GM23338 (cell line): ENCODE results near the gene PEA15. TPM values are rescaled to one million over a fixed set of nuclear protein-coding genes. Genes with fewer than 3 reads are reported as not detected.

Experiments used
- ATAC-seq: fragments of 200-7000 bp; cut with Tn5 transposase; 3 replicates; pipeline ENCODE4 v1.9.1; 2020
- DNase-seq: peaks from one replicate; pipeline ENCODE4 v3.0.0-alpha.2; 2015; ENCODE audit warnings: low spot score
- H2AFZ ChIP-seq: fragments of 200-600 bp; sonication (generic); 2 replicates; pipeline ENCODE4 v1.8.0; 2016; ENCODE audit warnings: antibody characterized with exemption, mild to moderate bottlenecking, moderate library complexity
- H3F3A ChIP-seq: fragments of 200-600 bp; sonication (generic); replicated peaks from 2 replicates; pipeline ENCODE4 v1.8.0; 2017; ENCODE audit warnings: antibody characterized with exemption, mixed run types, low read depth
- H3K27ac ChIP-seq: fragments of 200-600 bp; sonication (generic); 2 replicates; pipeline ENCODE4 v1.6.1; 2016; ENCODE audit warnings: low read depth
- H3K27me3 ChIP-seq: fragments of 200-600 bp; sonication (generic); 2 replicates; pipeline ENCODE4 v1.8.0; 2016; ENCODE audit warnings: mild to moderate bottlenecking, mixed run types, moderate library complexity; ENCODE audit not compliant: insufficient read depth
- H3K36me3 ChIP-seq: fragments of 200-600 bp; sonication (generic); 2 replicates; pipeline ENCODE4 v1.8.0; 2016; ENCODE audit warnings: mild to moderate bottlenecking; ENCODE audit not compliant: insufficient read depth
- H3K4me1 ChIP-seq: fragments of 200-600 bp; sonication (generic); 2 replicates; pipeline ENCODE4 v1.8.0; 2016; ENCODE audit warnings: mild to moderate bottlenecking, moderate library complexity; ENCODE audit not compliant: insufficient read depth
- H3K4me2 ChIP-seq: fragments of 200-600 bp; sonication (generic); 2 replicates; pipeline ENCODE4 v1.7.1; 2017; ENCODE audit warnings: mixed run types
- H3K4me3 ChIP-seq: fragments of 200-600 bp; sonication (generic); 2 replicates; pipeline ENCODE4 v1.6.1; 2016; ENCODE audit warnings: mixed run types
- H3K79me2 ChIP-seq: fragments of 200-600 bp; sonication (generic); replicated peaks from 2 replicates; pipeline ENCODE4 v1.8.0; 2017; ENCODE audit warnings: mild to moderate bottlenecking; ENCODE audit not compliant: insufficient read depth
- H3K9me2 ChIP-seq: fragments of 200-600 bp; sonication (generic); 2 replicates; pipeline ENCODE4 v1.8.0; 2017; ENCODE audit not compliant: insufficient read depth
- H4K20me1 ChIP-seq: fragments of 200-600 bp; sonication (generic); replicated peaks from 2 replicates; pipeline ENCODE4 v1.8.0; 2017; ENCODE audit warnings: mild to moderate bottlenecking; ENCODE audit not compliant: insufficient read depth
- H3K27ac Mint-ChIP-seq: 2 replicates; pipeline ENCODE4 v1.8.0; 2020; ENCODE audit warnings: inconsistent platforms, mild to moderate bottlenecking, moderate library complexity, mixed read lengths
- H3K27me3 Mint-ChIP-seq: 3 replicates; pipeline ENCODE4 v1.8.0; 2022; ENCODE audit warnings: low read depth, mild to moderate bottlenecking, moderate library complexity, mixed read lengths, inconsistent platforms; ENCODE audit not compliant: insufficient read depth, poor library complexity
- H3K36me3 Mint-ChIP-seq: 3 replicates; pipeline ENCODE4 v1.8.0; 2021; ENCODE audit warnings: low read depth, mild to moderate bottlenecking, inconsistent platforms, moderate library complexity, mixed read lengths
- H3K4me1 Mint-ChIP-seq: 3 replicates; pipeline ENCODE4 v1.8.0; 2020; ENCODE audit warnings: mild to moderate bottlenecking, inconsistent platforms, mixed read lengths
- H3K4me3 Mint-ChIP-seq: 3 replicates; pipeline ENCODE4 v1.8.0; 2021; ENCODE audit warnings: moderate library complexity, mild to moderate bottlenecking, inconsistent platforms, mixed read lengths
- H3K9me3 Mint-ChIP-seq: 3 replicates; pipeline ENCODE4 v1.8.0; 2020; ENCODE audit warnings: moderate library complexity, mild to moderate bottlenecking, inconsistent platforms, mixed read lengths
- CREB1 ChIP-seq: fragments of 250-450 bp; sonication (Bioruptor Pico); IDR thresholded peaks from 2 replicates; pipeline ENCODE4 v1.5.0; 2020; ENCODE audit warnings: low read depth, mild to moderate bottlenecking, moderate library complexity
- EZH2 ChIP-seq: fragments of 200-600 bp; sonication (generic); IDR thresholded peaks from one replicate; pipeline ENCODE4 v1.8.0; 2017; ENCODE audit warnings: antibody characterized with exemption, mild to moderate bottlenecking, low read depth; ENCODE audit not compliant: unreplicated experiment
- EZH2phosphoT487 ChIP-seq: fragments of 200-600 bp; sonication (generic); IDR thresholded peaks from one replicate; pipeline ENCODE4 v1.8.1; 2018; ENCODE audit warnings: antibody characterized with exemption; ENCODE audit not compliant: unreplicated experiment
- JUNB ChIP-seq: IDR thresholded peaks from one replicate; pipeline ENCODE4 v1.6.1; 2016; ENCODE audit warnings: antibody characterized with exemption; ENCODE audit not compliant: unreplicated experiment
- POLR2AphosphoS5 ChIP-seq: IDR thresholded peaks from 2 replicates; pipeline ENCODE4 v1.6.1; 2016; ENCODE audit warnings: antibody characterized with exemption, low read depth
- STAT1 ChIP-seq: IDR thresholded peaks from one replicate; pipeline ENCODE4 v1.6.1; 2016; ENCODE audit warnings: antibody characterized with exemption; ENCODE audit not compliant: unreplicated experiment
- ZNF114 ChIP-seq: fragments of 250-450 bp; sonication (Bioruptor Pico); IDR thresholded peaks from 2 replicates; pipeline ENCODE4 v1.5.0; 2020; ENCODE audit warnings: mild to moderate bottlenecking, moderate library complexity
- ZNF331 ChIP-seq: fragments of 250-450 bp; sonication (Bioruptor Pico); IDR thresholded peaks from 2 replicates; pipeline ENCODE4 v1.5.0; 2020; ENCODE audit warnings: low read depth, mild to moderate bottlenecking, moderate library complexity
- polyA plus RNA-seq: library from polyadenylated mRNA; unstranded; fragments of >200 nt; fragmentation: Nextera tagmentation; extraction: Ambion mirVana; gene quantifications from 2 replicates; pipeline ENCODE4 v1.2.1, GENCODE V29; 2016
- total RNA-seq: library from RNA; depleted of rRNA; stranded (reverse); fragments of >200 nt; shearing (Covaris generic); gene quantifications from 2 replicates; pipeline ENCODE4 v1.2.3, GENCODE V29; 2014
- TF ChIP-seq, protein P1 (sequence below): IDR thresholded peaks from one replicate; pipeline ENCODE4 v1.6.1; 2018; ENCODE audit warnings: antibody characterized with exemption; ENCODE audit not compliant: unreplicated experiment

The PEA15 gene
- total and polyA plus RNA-seq, 2 experiments from 2014 or later, result 60.3 to 80.8 TPM

DNA sequence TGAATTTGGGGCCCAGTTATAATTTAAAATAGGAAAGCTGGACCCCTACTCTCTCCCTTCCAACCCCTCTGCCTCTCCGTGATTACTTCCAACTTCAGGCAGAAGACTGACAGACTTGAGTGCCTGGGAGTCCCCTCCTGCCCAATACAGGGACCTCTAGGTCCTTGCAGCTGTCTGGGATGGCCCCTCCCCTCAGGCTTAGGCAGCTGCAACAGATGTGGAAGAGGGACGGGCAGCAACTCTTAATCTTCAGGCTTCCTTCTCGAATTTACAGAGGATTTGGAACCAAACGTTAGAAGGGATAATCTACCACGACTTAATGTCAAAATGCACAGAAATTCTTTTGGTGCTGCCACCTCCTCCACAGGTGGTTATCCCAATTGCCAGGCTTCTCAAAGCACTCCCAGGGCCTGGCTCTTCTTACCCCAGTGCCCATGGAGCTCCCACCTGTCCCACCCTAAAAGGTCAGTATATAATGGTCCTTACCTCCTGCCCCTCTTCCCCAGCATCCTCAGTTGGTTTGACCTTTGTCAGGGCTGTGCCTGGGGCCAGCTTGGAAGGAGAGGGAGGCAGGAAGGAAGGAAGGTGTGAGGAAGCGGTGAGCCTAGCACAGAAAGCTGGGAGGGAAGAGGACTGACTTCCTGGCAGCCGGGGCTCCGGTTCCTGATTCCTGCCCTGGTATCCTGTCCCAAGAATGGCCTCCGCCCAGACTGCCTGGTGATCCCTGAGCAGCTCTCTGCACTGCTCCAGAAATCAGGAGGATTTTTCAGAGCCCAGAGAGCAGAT, 2.8 kb downstream of the PEA15 start:
- peaks cover 9% of the 10 kb centered on the region for H3F3A ChIP-seq
- peaks cover 26% of the 10 kb centered on the region for H4K20me1 ChIP-seq
- peaks cover 25% of the 10 kb centered on the region for H3K27me3 Mint-ChIP-seq
- H3K4me3 ChIP-seq, result no peak overlapping the region
- H3K4me3 Mint-ChIP-seq, result no peak overlapping the region
- H3K36me3 ChIP-seq, result peaks cover 28% of the 10 kb centered on the region
- H3K9me2 ChIP-seq, result no peaks in the 10 kb centered on the region
- no peaks in the 10 kb centered on the region for H3K9me3 Mint-ChIP-seq
- peak overlapping the region; percentile 99 for H3K4me2 ChIP-seq
- no peak for DNase-seq
- H3K79me2 ChIP-seq, result peaks cover 41% of the 10 kb centered on the region
- H2AFZ ChIP-seq, result no peak overlapping the region
- H3K27me3 ChIP-seq, result no peaks in the 10 kb centered on the region
- no peak overlapping the region; the same call in 1 of the 2 replicates for H3K27ac Mint-ChIP-seq
- H3K27ac ChIP-seq, result peak overlapping the region; percentile 74
- peaks cover 58% of the 10 kb centered on the region for H3K4me1 ChIP-seq
- TF ChIP-seq, protein P1, sequence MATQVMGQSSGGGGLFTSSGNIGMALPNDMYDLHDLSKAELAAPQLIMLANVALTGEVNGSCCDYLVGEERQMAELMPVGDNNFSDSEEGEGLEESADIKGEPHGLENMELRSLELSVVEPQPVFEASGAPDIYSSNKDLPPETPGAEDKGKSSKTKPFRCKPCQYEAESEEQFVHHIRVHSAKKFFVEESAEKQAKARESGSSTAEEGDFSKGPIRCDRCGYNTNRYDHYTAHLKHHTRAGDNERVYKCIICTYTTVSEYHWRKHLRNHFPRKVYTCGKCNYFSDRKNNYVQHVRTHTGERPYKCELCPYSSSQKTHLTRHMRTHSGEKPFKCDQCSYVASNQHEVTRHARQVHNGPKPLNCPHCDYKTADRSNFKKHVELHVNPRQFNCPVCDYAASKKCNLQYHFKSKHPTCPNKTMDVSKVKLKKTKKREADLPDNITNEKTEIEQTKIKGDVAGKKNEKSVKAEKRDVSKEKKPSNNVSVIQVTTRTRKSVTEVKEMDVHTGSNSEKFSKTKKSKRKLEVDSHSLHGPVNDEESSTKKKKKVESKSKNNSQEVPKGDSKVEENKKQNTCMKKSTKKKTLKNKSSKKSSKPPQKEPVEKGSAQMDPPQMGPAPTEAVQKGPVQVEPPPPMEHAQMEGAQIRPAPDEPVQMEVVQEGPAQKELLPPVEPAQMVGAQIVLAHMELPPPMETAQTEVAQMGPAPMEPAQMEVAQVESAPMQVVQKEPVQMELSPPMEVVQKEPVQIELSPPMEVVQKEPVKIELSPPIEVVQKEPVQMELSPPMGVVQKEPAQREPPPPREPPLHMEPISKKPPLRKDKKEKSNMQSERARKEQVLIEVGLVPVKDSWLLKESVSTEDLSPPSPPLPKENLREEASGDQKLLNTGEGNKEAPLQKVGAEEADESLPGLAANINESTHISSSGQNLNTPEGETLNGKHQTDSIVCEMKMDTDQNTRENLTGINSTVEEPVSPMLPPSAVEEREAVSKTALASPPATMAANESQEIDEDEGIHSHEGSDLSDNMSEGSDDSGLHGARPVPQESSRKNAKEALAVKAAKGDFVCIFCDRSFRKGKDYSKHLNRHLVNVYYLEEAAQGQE, result no peak
- ATAC-seq, result no peak
- H3K4me1 Mint-ChIP-seq, result peaks cover 67% of the 10 kb centered on the region
- H3K36me3 Mint-ChIP-seq, result peaks cover 43% of the 10 kb centered on the region

DNA sequence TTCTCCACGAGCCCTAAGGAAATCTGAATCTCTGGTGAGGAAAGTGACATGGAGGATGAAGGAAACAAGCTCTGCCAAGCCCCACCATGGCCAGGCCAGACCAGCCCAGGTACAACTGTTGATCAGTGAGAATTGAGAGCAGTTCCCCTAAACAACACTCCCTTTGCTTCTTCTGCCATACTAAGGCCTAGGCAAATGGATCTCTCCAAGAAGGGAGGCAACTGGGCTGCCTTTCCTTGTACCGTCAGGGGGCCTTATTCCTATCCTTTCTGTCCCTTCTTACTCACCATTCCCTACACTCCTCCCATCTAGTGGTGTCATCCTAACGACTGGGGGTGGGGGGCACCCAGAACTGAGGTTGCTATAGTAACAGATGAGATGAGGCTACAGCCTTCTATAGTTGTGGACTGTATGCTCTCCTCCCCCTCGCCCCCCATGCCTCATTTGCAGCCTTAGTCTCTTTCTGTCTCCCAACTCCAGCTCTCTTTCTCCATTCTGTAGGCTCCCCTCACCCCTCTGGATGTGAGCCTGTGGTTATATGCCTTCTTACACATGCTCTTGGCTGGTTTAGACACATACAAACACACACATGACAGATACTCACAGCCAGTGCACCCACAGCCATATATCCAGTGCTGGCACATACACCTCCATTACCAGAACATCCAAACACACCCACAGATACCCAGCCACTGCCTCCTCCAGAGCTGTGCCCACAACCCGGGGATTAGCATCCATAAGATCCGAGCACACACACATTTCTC, 3.6 kb downstream of the PEA15 start:
- Histone ChIP-seq H3K27me3 (no peaks in the 10 kb centered on the region), H4K20me1 (peaks cover 26% of the 10 kb centered on the region), H2AFZ (no peak overlapping the region), H3K4me2 (peak overlapping the region; percentile 65; the same call in 1 of the 2 replicates), H3K4me1 (peaks cover 58% of the 10 kb centered on the region), H3K4me3 (no peak overlapping the region), H3K36me3 (peaks cover 30% of the 10 kb centered on the region), H3K9me2 (no peaks in the 10 kb centered on the region), H3K27ac (no peak overlapping the region), H3F3A (peaks cover 9% of the 10 kb centered on the region), H3K79me2 (peaks cover 41% of the 10 kb centered on the region)
- no peaks in the 10 kb centered on the region for H3K9me3 Mint-ChIP-seq
- ATAC-seq, result no peak
- peak overlapping the region; percentile 1; the same call in 1 of the 3 replicates for H3K4me3 Mint-ChIP-seq
- peaks cover 51% of the 10 kb centered on the region for H3K36me3 Mint-ChIP-seq
- peaks cover 29% of the 10 kb centered on the region for H3K27me3 Mint-ChIP-seq
- H3K4me1 Mint-ChIP-seq, result peaks cover 67% of the 10 kb centered on the region
- peak overlapping the region; percentile 4 for H3K27ac Mint-ChIP-seq
- DNase-seq, result no peak
- TF ChIP-seq CREB1 (CRISPR knock-in tag) (no peak), ZNF114 (no peak), ZNF331 (CRISPR knock-in tag) (no peak), JUNB (no peak), STAT1 (no peak), EZH2phosphoT487 (no peak), EZH2 (no peak), POLR2AphosphoS5 (no peak)
- TF ChIP-seq, protein P1, result no peak
